MCF 10A (cell line): ENCODE measurements around the gene TMEM184C. TPM values are rescaled to one million over a fixed set of nuclear protein-coding genes. Genes with fewer than 3 reads are reported as not detected.

Experiments
- BruUV-seq: library from RNA; stranded (reverse); fragments of 400-500 nt; replicated peaks from 2 replicates; lab custom pipeline; 2021; lab: Mats Ljungman, UMichigan
- CTCF ChIA-PET: fragments of 300-600 bp; sonication (Branson Sonifier 250); formaldehyde crosslinking; extraction: SDS; loops from one replicate; lab custom pipeline; 2021; ENCODE audit warnings: antibody characterized with exemption, inconsistent platforms; lab: Yijun Ruan, JAX
- POLR2A ChIA-PET: fragments of 300-600, 350-650 bp; sonication (Branson Sonifier 250); formaldehyde crosslinking; extraction: SDS; loops from one replicate; lab custom pipeline; 2020; ENCODE audit warnings: antibody characterized with exemption, inconsistent platforms; lab: Yijun Ruan, JAX
- DNase-seq: peaks from one replicate; pipeline ENCODE4 v3.0.0-alpha.2; 2018; ENCODE audit not compliant: unreplicated experiment
- H3K27ac Mint-ChIP-seq: one replicate; pipeline ENCODE4 v1.8.0; 2022; ENCODE audit warnings: mild to moderate bottlenecking, low read depth, mixed read lengths; ENCODE audit not compliant: unreplicated experiment
- H3K27me3 Mint-ChIP-seq: one replicate; pipeline ENCODE4 v1.8.0; 2022; ENCODE audit warnings: mixed read lengths; ENCODE audit not compliant: insufficient read depth, unreplicated experiment
- H3K36me3 Mint-ChIP-seq: one replicate; pipeline ENCODE4 v1.8.0; 2022; ENCODE audit warnings: mild to moderate bottlenecking, moderate library complexity, mixed read lengths; ENCODE audit not compliant: insufficient read depth, unreplicated experiment
- H3K4me1 Mint-ChIP-seq: one replicate; pipeline ENCODE4 v1.8.0; 2022; ENCODE audit warnings: mixed read lengths; ENCODE audit not compliant: insufficient read depth, unreplicated experiment
- H3K4me3 Mint-ChIP-seq: one replicate; pipeline ENCODE4 v1.8.0; 2022; ENCODE audit warnings: mild to moderate bottlenecking, moderate library complexity, mixed read lengths; ENCODE audit not compliant: unreplicated experiment
- H3K9me3 Mint-ChIP-seq: one replicate; pipeline ENCODE4 v1.8.0; 2022; ENCODE audit warnings: mixed read lengths; ENCODE audit not compliant: unreplicated experiment
- intact Hi-C: fragments of 100-400 bp; cut with micrococcal nuclease; formaldehyde crosslinking; loops from 2 replicates; pipeline ENCODE4 v1.14.1; 2022
- total RNA-seq: library from RNA; stranded (reverse); gene quantifications from 2 replicates; pipeline ENCODE4 v1.2.3, GENCODE V29; 2022
- TF ChIP-seq, protein P1 (sequence below): fragments of 200-600 bp; IDR thresholded peaks from one replicate; pipeline ENCODE4 v1.8.0; 2022; ENCODE audit warnings: antibody characterized with exemption, mild to moderate bottlenecking; ENCODE audit not compliant: unreplicated experiment

Gene TMEM184C
- total RNA-seq, 1 experiment from 2014 or later, result 33.9 TPM

GRCh38 chr4:147590249-147590920 lies 26.8 kb upstream of the TMEM184C start:
- POLR2A ChIA-PET, result interaction anchor here (0.6 to 1.6 kb wide), 11 partner anchors 27 to 1005 kb away, joined by 3 to 4 read pairs (median 3); no protein-coding TSS in a partner anchor
- no peak overlapping the region for H3K27ac Mint-ChIP-seq
- no peaks in the 10 kb centered on the region for H3K9me3 Mint-ChIP-seq
- intact Hi-C loops, result loop anchor here (1.0 to 2.0 kb wide), 5 partner anchors 72 to 571 kb away; no protein-coding TSS in a partner anchor
- TF ChIP-seq, protein P1, sequence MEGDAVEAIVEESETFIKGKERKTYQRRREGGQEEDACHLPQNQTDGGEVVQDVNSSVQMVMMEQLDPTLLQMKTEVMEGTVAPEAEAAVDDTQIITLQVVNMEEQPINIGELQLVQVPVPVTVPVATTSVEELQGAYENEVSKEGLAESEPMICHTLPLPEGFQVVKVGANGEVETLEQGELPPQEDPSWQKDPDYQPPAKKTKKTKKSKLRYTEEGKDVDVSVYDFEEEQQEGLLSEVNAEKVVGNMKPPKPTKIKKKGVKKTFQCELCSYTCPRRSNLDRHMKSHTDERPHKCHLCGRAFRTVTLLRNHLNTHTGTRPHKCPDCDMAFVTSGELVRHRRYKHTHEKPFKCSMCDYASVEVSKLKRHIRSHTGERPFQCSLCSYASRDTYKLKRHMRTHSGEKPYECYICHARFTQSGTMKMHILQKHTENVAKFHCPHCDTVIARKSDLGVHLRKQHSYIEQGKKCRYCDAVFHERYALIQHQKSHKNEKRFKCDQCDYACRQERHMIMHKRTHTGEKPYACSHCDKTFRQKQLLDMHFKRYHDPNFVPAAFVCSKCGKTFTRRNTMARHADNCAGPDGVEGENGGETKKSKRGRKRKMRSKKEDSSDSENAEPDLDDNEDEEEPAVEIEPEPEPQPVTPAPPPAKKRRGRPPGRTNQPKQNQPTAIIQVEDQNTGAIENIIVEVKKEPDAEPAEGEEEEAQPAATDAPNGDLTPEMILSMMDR, result peak; percentile 81
- H3K36me3 Mint-ChIP-seq, result no peaks in the 10 kb centered on the region
- no TSS peak for BruUV-seq
- peak; percentile 76 for DNase-seq
- CTCF ChIA-PET, result interaction anchor here (0.6 to 5.4 kb wide), 47 partner anchors 9 to 1418 kb away, joined by 3 to 67 read pairs (median 4); partner anchors contain the start of gene TMEM184C
- no peaks in the 10 kb centered on the region for H3K27me3 Mint-ChIP-seq
- no peak overlapping the region for H3K4me3 Mint-ChIP-seq
- H3K4me1 Mint-ChIP-seq, result peaks cover under 1% of the 10 kb centered on the region

GRCh38 chr4:147591106-147591505 lies 26.1 kb upstream of the TMEM184C start:
- Mint-ChIP-seq H3K9me3 (no peaks in the 10 kb centered on the region), H3K36me3 (no peaks in the 10 kb centered on the region), H3K27me3 (no peaks in the 10 kb centered on the region), H3K27ac (peak overlapping the region; percentile 40), H3K4me1 (peaks cover 6% of the 10 kb centered on the region), H3K4me3 (no peak overlapping the region)
- POLR2A ChIA-PET, result interaction anchor here (0.6 to 1.6 kb wide), 5 partner anchors 27 to 470 kb away, joined by 3 to 4 read pairs (median 3); no protein-coding TSS in a partner anchor
- CTCF ChIA-PET, result interaction anchor here (0.6 to 5.4 kb wide), 20 partner anchors 8 to 573 kb away, joined by 3 to 67 read pairs (median 7); no protein-coding TSS in a partner anchor
- BruUV-seq, result no TSS peak
- intact Hi-C loops, result loop anchor here (2.0 kb wide), 1 partner anchor 488 kb away; no protein-coding TSS in a partner anchor
- DNase-seq, result no peak
- TF ChIP-seq, protein P1, result no peak

DNA sequence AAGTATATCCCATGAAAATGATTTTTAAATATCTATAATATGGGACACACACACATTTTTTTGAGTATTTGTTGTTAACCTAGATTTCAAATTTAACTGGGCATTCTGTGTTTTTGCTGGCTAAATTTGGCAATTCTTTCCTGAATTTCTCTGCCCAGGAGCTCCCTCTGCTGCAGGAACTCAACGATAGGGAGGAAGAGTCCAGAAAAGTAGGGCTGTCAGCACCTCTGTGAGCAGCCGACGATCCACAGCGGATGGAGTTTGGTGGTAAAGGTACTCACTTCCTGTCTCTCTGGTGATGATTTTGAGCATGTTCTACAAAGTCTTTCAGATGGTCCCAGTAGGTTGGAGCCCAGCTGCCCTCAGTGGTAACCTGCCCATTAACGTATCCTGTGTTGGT lies 23.1 kb upstream of the TMEM184C start:
- BruUV-seq, result no TSS peak
- Mint-ChIP-seq H3K27ac (no peak overlapping the region), H3K4me3 (no peak overlapping the region), H3K4me1 (peaks cover 26% of the 10 kb centered on the region), H3K36me3 (no peaks in the 10 kb centered on the region), H3K9me3 (no peaks in the 10 kb centered on the region), H3K27me3 (no peaks in the 10 kb centered on the region)
- POLR2A ChIA-PET, result interaction anchor here (1.0 to 4.2 kb wide), 2 partner anchors 23 kb away, joined by 3 to 51 read pairs; partner anchors contain the start of gene TMEM184C
- CTCF ChIA-PET, result interaction anchor here (0.7 to 4.5 kb wide), 4 partner anchors 75 to 575 kb away, joined by 3 to 22 read pairs (median 10); no protein-coding TSS in a partner anchor
- DNase-seq, result no peak
- TF ChIP-seq, protein P1, result no peak
- intact Hi-C loops, result no loop called here

- POLR2A ChIA-PET, result interaction anchor here (4.2 kb wide), 1 partner anchor 22 kb away, joined by 51 read pairs; the partner anchor contains the start of gene TMEM184C
- no peaks in the 10 kb centered on the region for H3K36me3 Mint-ChIP-seq
- no peak overlapping the region for H3K4me3 Mint-ChIP-seq
- no peaks in the 10 kb centered on the region for H3K27me3 Mint-ChIP-seq
- TF ChIP-seq, protein P1, result no peak
- peaks cover 30% of the 10 kb centered on the region for H3K4me1 Mint-ChIP-seq
- no peak for DNase-seq
- intact Hi-C loops, result no loop called here
- CTCF ChIA-PET, result interaction anchor here (0.6 to 4.5 kb wide), 5 partner anchors 76 to 576 kb away, joined by 3 to 25 read pairs (median 17); no protein-coding TSS in a partner anchor
- no peak overlapping the region for H3K27ac Mint-ChIP-seq
- no peaks in the 10 kb centered on the region for H3K9me3 Mint-ChIP-seq
- BruUV-seq, result no TSS peak
These were observed 22.6 kb upstream of the TMEM184C start for GRCh38 chr4:147594578-147594977.
